ENCODE data around the gene FGF18.

- no peak for TF ChIP-seq CTCF (IDR thresholded peaks at IDR 0.05; ENCODE audit: low read depth, low read length)
- TF ChIP-seq EZH2phosphoT487 (IDR thresholded peaks at IDR 0.05; ENCODE audit: low read depth), result no peak
Measured at GRCh38 chr5:171397599-171397998, 21.8 kb upstream of the FGF18 start.
